GM12878 (cell line): ENCODE results near the gene SRGAP1. TPM values are rescaled to one million over a fixed set of nuclear protein-coding genes. Genes with fewer than 3 reads are reported as not detected.

Source experiments
- CUX1 ChIP-seq: IDR thresholded peaks from 2 replicates; pipeline ENCODE4 v1.6.1; 2012; ENCODE audit warnings: improper control_type of control experiment, low read depth, low read length; ENCODE audit not compliant: insufficient replicate concordance
- EP300 ChIP-seq, 2 experiments: fragments of 150-350 bp in 1 of 2; IDR thresholded peaks; 2 replicates each; pipeline ENCODE4 v1.6.1; 2011 to 2012; ENCODE audit warnings: low read depth in 2 of 2, low read length in 2 of 2, borderline replicate concordance in 1 of 2, improper control_type of control experiment in 1 of 2, inconsistent platforms in 1 of 2; ENCODE audit not compliant: control insufficient read depth in 1 of 2
- MEF2B ChIP-seq: fragments of 450-650 bp; IDR thresholded peaks from 2 replicates; pipeline ENCODE4 v1.6.1; 2018; ENCODE audit warnings: mild to moderate bottlenecking, moderate library complexity; ENCODE audit not compliant: partially characterized antibody, poor library complexity, severe bottlenecking
- POLR2A ChIP-seq: IDR thresholded peaks from 2 replicates; pipeline ENCODE4 v1.6.1; 2011; ENCODE audit warnings: low read depth, mild to moderate bottlenecking, low read length
- polyA plus RNA-seq, 11 experiments: library from polyadenylated mRNA; depleted of rRNA in 4 of 11; unstranded in 6 of 11; stranded (reverse) in 5 of 11; fragments of >200 nt; fragmentation: Nextera tagmentation in 4 of 11; fragmentation: Illumina TruSeq in 1 of 11; extraction: Ambion mirVana in 4 of 11; extraction: Trizol in 1 of 11; gene quantifications; 1 replicate in 1 of 11; 2 replicates in 10 of 11; pipeline versions ENCODE4 v1.2.1 to v1.2.3, GENCODE V29; 2011 to 2016; ENCODE audit warnings: inconsistent platforms in 2 of 11, missing spikeins in 2 of 11, low read depth in 1 of 11
- total RNA-seq, 4 experiments: library from RNA; depleted of rRNA in 3 of 4; stranded (reverse); fragments of >200 nt in 3 of 4; fragmentation: Illumina TruSeq in 1 of 4; extraction: Trizol in 1 of 4; gene quantifications; 2 replicates each; pipeline versions ENCODE4 v1.2.1 to v1.2.3, GENCODE V29; 2013 to 2021
- TF ChIP-seq, protein P1 (sequence below): fragments of 450-650 bp; formaldehyde crosslinking; IDR thresholded peaks from 2 replicates; pipeline ENCODE4 v1.5.0; 2022; ENCODE audit warnings: mild to moderate bottlenecking, missing genetic modification characterization

The SRGAP1 gene
- total and polyA plus RNA-seq, 10 of the 15 experiments (the other 5 are each of a cell fraction or from before 2014, with no cell fraction given), result 0.16 to 0.85 (median 0.46) TPM

DNA sequence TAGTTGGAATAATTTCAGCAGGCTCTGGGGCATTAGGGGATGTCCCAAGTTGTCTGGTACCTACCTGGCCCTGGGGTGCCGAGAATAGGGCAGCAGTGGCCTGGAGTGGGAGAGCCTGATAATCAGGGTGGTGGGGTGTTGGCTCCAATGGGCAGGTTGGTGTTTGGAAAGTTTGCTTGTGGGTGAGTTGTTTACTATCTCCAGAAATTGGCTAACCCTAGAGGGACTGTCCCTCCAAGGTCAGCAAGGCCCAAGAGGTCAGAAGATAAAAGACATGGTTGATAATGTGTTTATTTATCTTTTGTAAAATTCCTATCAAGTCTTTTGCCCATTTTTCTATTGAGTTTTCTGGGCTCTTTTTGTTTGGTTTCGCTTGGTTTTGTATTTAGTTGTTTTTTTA lies 272.5 kb downstream of the SRGAP1 start (continued):
- TF ChIP-seq, protein P1, sequence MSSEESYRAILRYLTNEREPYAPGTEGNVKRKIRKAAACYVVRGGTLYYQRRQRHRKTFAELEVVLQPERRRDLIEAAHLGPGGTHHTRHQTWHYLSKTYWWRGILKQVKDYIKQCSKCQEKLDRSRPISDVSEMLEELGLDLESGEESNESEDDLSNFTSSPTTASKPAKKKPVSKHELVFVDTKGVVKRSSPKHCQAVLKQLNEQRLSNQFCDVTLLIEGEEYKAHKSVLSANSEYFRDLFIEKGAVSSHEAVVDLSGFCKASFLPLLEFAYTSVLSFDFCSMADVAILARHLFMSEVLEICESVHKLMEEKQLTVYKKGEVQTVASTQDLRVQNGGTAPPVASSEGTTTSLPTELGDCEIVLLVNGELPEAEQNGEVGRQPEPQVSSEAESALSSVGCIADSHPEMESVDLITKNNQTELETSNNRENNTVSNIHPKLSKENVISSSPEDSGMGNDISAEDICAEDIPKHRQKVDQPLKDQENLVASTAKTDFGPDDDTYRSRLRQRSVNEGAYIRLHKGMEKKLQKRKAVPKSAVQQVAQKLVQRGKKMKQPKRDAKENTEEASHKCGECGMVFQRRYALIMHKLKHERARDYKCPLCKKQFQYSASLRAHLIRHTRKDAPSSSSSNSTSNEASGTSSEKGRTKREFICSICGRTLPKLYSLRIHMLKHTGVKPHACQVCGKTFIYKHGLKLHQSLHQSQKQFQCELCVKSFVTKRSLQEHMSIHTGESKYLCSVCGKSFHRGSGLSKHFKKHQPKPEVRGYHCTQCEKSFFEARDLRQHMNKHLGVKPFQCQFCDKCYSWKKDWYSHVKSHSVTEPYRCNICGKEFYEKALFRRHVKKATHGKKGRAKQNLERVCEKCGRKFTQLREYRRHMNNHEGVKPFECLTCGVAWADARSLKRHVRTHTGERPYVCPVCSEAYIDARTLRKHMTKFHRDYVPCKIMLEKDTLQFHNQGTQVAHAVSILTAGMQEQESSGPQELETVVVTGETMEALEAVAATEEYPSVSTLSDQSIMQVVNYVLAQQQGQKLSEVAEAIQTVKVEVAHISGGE (CRISPR knock-in tag), result no peak
- TF ChIP-seq POLR2A (no peak), MEF2B (no peak), EP300 (IDR thresholded peaks at IDR 0.05; ENCODE audit: borderline replicate concordance in 1 of 2, control insufficient read depth in 1 of 2, low read depth in 2 of 2, low read length in 2 of 2) (no peak), CUX1 (no peak)
